ENCODE data around the gene LGALSL. TPM values are rescaled to one million over a fixed set of nuclear protein-coding genes. Genes with fewer than 3 reads are reported as not detected.

LGALSL gene
- total RNA-seq, 1 experiment from 2014 or later, result 14.2 TPM

GRCh38 chr2:64408031-64408430, 45.9 kb upstream of the LGALSL start:
- Histone ChIP-seq H3K4me3 (replicated peaks in 1 of 2; ENCODE audit: low read depth in 1 of 2, low read length in 2 of 2) (no peak overlapping the region), H3K9ac (ENCODE audit: low read length) (no peak overlapping the region), H4K20me1 (ENCODE audit: insufficient read depth) (no peaks in the 10 kb centered on the region), H3K9me3 (ENCODE audit: control insufficient read depth in 1 of 2, insufficient read depth in 1 of 2, low read depth in 1 of 2, low read length in 2 of 2) (no peaks in the 10 kb centered on the region), H3K9me2 (ENCODE audit: insufficient read depth) (no peaks in the 10 kb centered on the region), H3K27me3 (ENCODE audit: insufficient read depth, low read length) (peaks cover 9% of the 10 kb centered on the region; the same call in 1 of the 2 replicates), H3K36me3 (ENCODE audit: control insufficient read depth in 1 of 2, insufficient read depth in 2 of 2, low read length in 2 of 2) (no peaks in the 10 kb centered on the region), H3K4me2 (ENCODE audit: low read length) (no peak overlapping the region), H2AFZ (ENCODE audit: low read depth, low read length, poor library complexity, severe bottlenecking) (no peak overlapping the region), H3K27ac (ENCODE audit: low read depth, low read length) (no peak overlapping the region), H3K4me1 (ENCODE audit: control insufficient read depth in 1 of 2, insufficient read depth in 2 of 2, low read length in 2 of 2) (peaks cover 0 to 10% of the 10 kb centered on the region in 2 experiments; a peak in 1 of 4 replicates), H3K79me2 (ENCODE audit: insufficient read depth, low read length) (no peaks in the 10 kb centered on the region)
- intact Hi-C loops (cut with micrococcal nuclease), result no loop called here
- ChIA-PET CTCF (no interaction called here), RAD21 (ENCODE audit: low non-redundant PET in 1 of 2, low total read pairs in 2 of 2, uncharacterized antibody in 2 of 2, unreplicated experiment in 2 of 2) (no interaction called here), POLR2A (no interaction called here)
- TF ChIP-seq YY1 (IDR thresholded peaks at IDR 0.05; ENCODE audit: extremely low read depth, insufficient replicate concordance, low read depth, low read length) (no peak), ELF1 (IDR thresholded peaks at IDR 0.05; ENCODE audit: borderline replicate concordance, low read depth) (no peak), TCF7L2 (IDR thresholded peaks at IDR 0.05; ENCODE audit: borderline replicate concordance, extremely low read depth, insufficient read depth, insufficient read length) (no peak), FOSL1 (IDR thresholded peaks at IDR 0.05; ENCODE audit: low read depth) (no peak), REST (IDR thresholded peaks at IDR 0.05; ENCODE audit: low read depth) (no peak), SIN3A (IDR thresholded peaks at IDR 0.05; ENCODE audit: low read depth) (no peak), MAX (IDR thresholded peaks at IDR 0.05) (no peak), CEBPB (IDR thresholded peaks at IDR 0.05; ENCODE audit: low read depth) (no peak), JUND (IDR thresholded peaks at IDR 0.05) (no peak), RAD21 (IDR thresholded peaks at IDR 0.05; ENCODE audit: low read depth) (no peak), ZBTB33 (IDR thresholded peaks at IDR 0.05; ENCODE audit: extremely low read depth, insufficient replicate concordance, low read length) (no peak), ATF3 (IDR thresholded peaks at IDR 0.05) (no peak), EZH2 (IDR thresholded peaks at IDR 0.05) (no peak), EGR1 (IDR thresholded peaks at IDR 0.05; ENCODE audit: low read depth) (no peak), CTCF (IDR thresholded peaks at IDR 0.05 in 2 of 3, conservative IDR thresholded peaks at IDR 0.05 in 1 of 3; ENCODE audit: borderline replicate concordance in 1 of 3, insufficient read depth in 1 of 3, low read depth in 2 of 3, low read length in 2 of 3) (no peak), ZNF274 (IDR thresholded peaks at IDR 0.05; ENCODE audit: low read depth, low read length) (no peak), ZFX (IDR thresholded peaks at IDR 0.05) (no peak)
- DNase-seq (ENCODE audit: low read depth, low spot score) (no peak), ATAC-seq (no peak)
- no TSS peak for BruUV-seq (replicated peaks)

Measured in HCT116 (cell line).